Measurements from ENCODE around the gene AHRR.

GRCh38 chr5:427415-428087 lies 106.0 kb downstream of the AHRR start:
- TF ChIP-seq EZH2 (IDR thresholded peaks at IDR 0.05; ENCODE audit: low read length, unreplicated experiment) = no peak
- TF ChIP-seq, protein P1, sequence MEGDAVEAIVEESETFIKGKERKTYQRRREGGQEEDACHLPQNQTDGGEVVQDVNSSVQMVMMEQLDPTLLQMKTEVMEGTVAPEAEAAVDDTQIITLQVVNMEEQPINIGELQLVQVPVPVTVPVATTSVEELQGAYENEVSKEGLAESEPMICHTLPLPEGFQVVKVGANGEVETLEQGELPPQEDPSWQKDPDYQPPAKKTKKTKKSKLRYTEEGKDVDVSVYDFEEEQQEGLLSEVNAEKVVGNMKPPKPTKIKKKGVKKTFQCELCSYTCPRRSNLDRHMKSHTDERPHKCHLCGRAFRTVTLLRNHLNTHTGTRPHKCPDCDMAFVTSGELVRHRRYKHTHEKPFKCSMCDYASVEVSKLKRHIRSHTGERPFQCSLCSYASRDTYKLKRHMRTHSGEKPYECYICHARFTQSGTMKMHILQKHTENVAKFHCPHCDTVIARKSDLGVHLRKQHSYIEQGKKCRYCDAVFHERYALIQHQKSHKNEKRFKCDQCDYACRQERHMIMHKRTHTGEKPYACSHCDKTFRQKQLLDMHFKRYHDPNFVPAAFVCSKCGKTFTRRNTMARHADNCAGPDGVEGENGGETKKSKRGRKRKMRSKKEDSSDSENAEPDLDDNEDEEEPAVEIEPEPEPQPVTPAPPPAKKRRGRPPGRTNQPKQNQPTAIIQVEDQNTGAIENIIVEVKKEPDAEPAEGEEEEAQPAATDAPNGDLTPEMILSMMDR (conservative IDR thresholded peaks at IDR 0.05; ENCODE audit: low read depth, low read length) = no peak
